GM12878 (cell line): ENCODE measurements around the gene TRMT1. TPM values are rescaled to one million over a fixed set of nuclear protein-coding genes. Genes with fewer than 3 reads are reported as not detected.

Source experiments
- ATAC-seq: fragments of 200-7000 bp; cut with Tn5 transposase; 3 replicates; pipeline ENCODE4 v1.9.1; 2020; ENCODE audit warnings: mild to moderate bottlenecking, moderate library complexity
- BruUV-seq: library from RNA; stranded (reverse); fragments of 400-500 nt; replicated peaks from 2 replicates; lab custom pipeline; 2021; lab: Mats Ljungman, UMichigan
- CTCF ChIA-PET: fragments of 300-600 bp; sonication (Branson Sonifier 250); formaldehyde crosslinking; extraction: SDS; loops from one replicate; lab custom pipeline; 2021; ENCODE audit warnings: inconsistent platforms; lab: Yijun Ruan, JAX
- POLR2A ChIA-PET: fragments of 350-600 bp; formaldehyde crosslinking; extraction: SDS; loops from one replicate; lab custom pipeline; 2021; ENCODE audit warnings: inconsistent platforms; lab: Charles Lee
- RAD21 ChIA-PET: fragments of 300-600 bp; sonication (Branson Sonifier 250); formaldehyde crosslinking; loops from one replicate; lab custom pipeline; 2023; ENCODE audit warnings: antibody characterized with exemption; ENCODE audit not compliant: unreplicated experiment; lab: Charles Lee
- SMC1A ChIA-PET: fragments of 300-600 bp; sonication (Branson Sonifier 250); formaldehyde crosslinking; loops from one replicate; lab custom pipeline; 2023; ENCODE audit not compliant: unreplicated experiment, uncharacterized antibody; lab: Charles Lee
- DNase-seq: peaks from one replicate; pipeline ENCODE4 v3.0.0-alpha.2; 2011; ENCODE audit warnings: low read depth, low spot score
- FAIRE-seq: peaks from 3 replicates; lab custom pipeline; 2011; peaks lifted over from hg19 to GRCh38; lab: Jason Lieb, UNC
- H2AFZ ChIP-seq: 2 replicates; pipeline ENCODE4 v1.6.0; 2011; ENCODE audit warnings: low read depth, low read length, control low read depth; ENCODE audit not compliant: control insufficient read depth
- H3K27ac ChIP-seq: 2 replicates; pipeline ENCODE4 v1.5.1; 2011; ENCODE audit warnings: control low read depth; ENCODE audit not compliant: control insufficient read depth, insufficient read depth
- H3K27me3 ChIP-seq, 2 experiments: replicated peaks in 1 of 2; 2 replicates each; pipeline versions ENCODE4 v1.6.0 to v1.6.1; 2011; ENCODE audit warnings: low read length in 1 of 2; ENCODE audit not compliant: control insufficient read depth in 2 of 2, insufficient read depth in 2 of 2
- H3K36me3 ChIP-seq, 2 experiments: 2 replicates each; pipeline ENCODE4 v1.5.1; 2011; ENCODE audit warnings: low read length in 1 of 2; ENCODE audit not compliant: control insufficient read depth in 2 of 2, insufficient read depth in 2 of 2
- H3K4me1 ChIP-seq: 2 replicates; pipeline ENCODE4 v1.6.1; 2011; ENCODE audit warnings: mild to moderate bottlenecking, low read length, moderate library complexity, mixed read lengths; ENCODE audit not compliant: control insufficient read depth, insufficient read depth
- H3K4me2 ChIP-seq: 2 replicates; pipeline ENCODE4 v1.6.0; 2011; ENCODE audit warnings: control low read depth; ENCODE audit not compliant: control insufficient read depth, insufficient read depth
- H3K4me3 ChIP-seq: fragments of 200-600 bp; sonication (generic); 2 replicates; pipeline ENCODE4 v1.5.1; 2016
- H3K79me2 ChIP-seq: 2 replicates; pipeline ENCODE4 v1.6.0; 2011; ENCODE audit warnings: low read length; ENCODE audit not compliant: control insufficient read depth, insufficient read depth
- H3K9ac ChIP-seq: 2 replicates; pipeline ENCODE4 v1.8.0; 2011; ENCODE audit warnings: low read length, control low read depth, mixed read lengths; ENCODE audit not compliant: control insufficient read depth, insufficient read depth
- H3K9me3 ChIP-seq: replicated peaks from 3 replicates; pipeline ENCODE4 v1.5.1; 2011; ENCODE audit warnings: mild to moderate bottlenecking, low read length; ENCODE audit not compliant: control insufficient read depth, insufficient read depth
- H4K20me1 ChIP-seq: 2 replicates; pipeline ENCODE4 v1.6.0; 2011; ENCODE audit not compliant: control insufficient read depth, insufficient read depth
- ETV6 ChIP-seq, 2 experiments: fragments of 450-650 bp in 1 of 2; IDR thresholded peaks in 1 of 2; conservative IDR thresholded peaks in 1 of 2; 2 replicates each; pipeline ENCODE4 v1.6.1; 2014; ENCODE audit warnings: antibody characterized with exemption in 1 of 2, borderline replicate concordance in 1 of 2, low read depth in 1 of 2, mild to moderate bottlenecking in 1 of 2, moderate library complexity in 1 of 2
- NFIC ChIP-seq: IDR thresholded peaks from 2 replicates; pipeline ENCODE4 v1.6.1; 2012; ENCODE audit warnings: low read depth, mild to moderate bottlenecking, inconsistent platforms, low read length, moderate library complexity
- SMAD1 ChIP-seq: fragments of 450-650 bp; IDR thresholded peaks from 2 replicates; pipeline ENCODE4 v1.6.1; 2018; ENCODE audit warnings: mild to moderate bottlenecking, low read depth; ENCODE audit not compliant: partially characterized antibody
- ZBTB40 ChIP-seq: fragments of 450-650 bp; IDR thresholded peaks from 2 replicates; pipeline ENCODE4 v1.6.1; 2016; ENCODE audit warnings: mild to moderate bottlenecking, moderate library complexity, borderline replicate concordance
- whole genome bisulfite sequencing: methylation state at CpG from one replicate; pipeline ENCODE4 v1.1.6; 2016; ENCODE audit warnings: low lambda C conversion rate; ENCODE audit not compliant: insufficient replicate concordance, insufficient coverage; ENCODE audit errors: missing lambda C conversion rate; 5-methylcytosine and 5-hydroxymethylcytosine counted together
- in situ Hi-C: fragments of 300-500 bp; cut with MboI; formaldehyde crosslinking; loops from 9 replicates; pipeline ENCODE4 v1.14.3; 2018; ENCODE audit warnings: mixed read lengths
- intact Hi-C: fragments of 100-400 bp; cut with micrococcal nuclease; formaldehyde crosslinking; loops from one replicate; pipeline ENCODE4 v1.14.2; 2022; ENCODE audit not compliant: unreplicated experiment
- polyA plus RNA-seq, 11 experiments: library from polyadenylated mRNA; depleted of rRNA in 4 of 11; unstranded in 6 of 11; stranded (reverse) in 5 of 11; fragments of >200 nt; fragmentation: Nextera tagmentation in 4 of 11; fragmentation: Illumina TruSeq in 1 of 11; extraction: Ambion mirVana in 4 of 11; extraction: Trizol in 1 of 11; gene quantifications; 1 replicate in 1 of 11; 2 replicates in 10 of 11; pipeline versions ENCODE4 v1.2.1 to v1.2.3, GENCODE V29; 2011 to 2016; ENCODE audit warnings: inconsistent platforms in 2 of 11, missing spikeins in 2 of 11, low read depth in 1 of 11
- total RNA-seq, 4 experiments: library from RNA; depleted of rRNA in 3 of 4; stranded (reverse); fragments of >200 nt in 3 of 4; fragmentation: Illumina TruSeq in 1 of 4; extraction: Trizol in 1 of 4; gene quantifications; 2 replicates each; pipeline versions ENCODE4 v1.2.1 to v1.2.3, GENCODE V29; 2013 to 2021
- TF ChIP-seq, protein P1 (sequence below): IDR thresholded peaks from 2 replicates; pipeline ENCODE4 v1.6.1; 2011; ENCODE audit warnings: borderline replicate concordance, low read depth, mild to moderate bottlenecking, moderate library complexity, low read length; ENCODE audit not compliant: insufficient read depth, poor library complexity, severe bottlenecking

The TRMT1 gene
- total and polyA plus RNA-seq, 10 of the 15 experiments (the other 5 are each of a cell fraction or from before 2014, with no cell fraction given): 3.4 to 68.8 (median 34.8) TPM

GRCh38 chr19:13063461-13064091 is 53.0 kb downstream of the TRMT1 start:
- Histone ChIP-seq H3K36me3 (no peaks in the 10 kb centered on the region), H3K4me2 (no peak overlapping the region), H3K27me3 (peaks cover 8 to 11% of the 10 kb centered on the region in 2 experiments), H3K4me1 (no peaks in the 10 kb centered on the region), H2AFZ (no peak overlapping the region), H3K4me3 (no peak overlapping the region), H3K27ac (no peak overlapping the region), H4K20me1 (no peaks in the 10 kb centered on the region), H3K9ac (no peak overlapping the region), H3K79me2 (no peaks in the 10 kb centered on the region), H3K9me3 (no peaks in the 10 kb centered on the region)
- ChIA-PET CTCF (interaction anchor here (4.3 to 10.9 kb wide), 2 partner anchors 84 to 97 kb away, joined by 58 to 247 read pairs; no protein-coding TSS in a partner anchor), SMC1A (interaction anchor here (1.0 kb wide), 1 partner anchor 87 kb away, joined by 3 read pairs; no protein-coding TSS in a partner anchor), RAD21 (no interaction called here), POLR2A (no interaction called here)
- no TSS peak for BruUV-seq
- TF ChIP-seq SMAD1: no peak
- TF ChIP-seq, protein P1, sequence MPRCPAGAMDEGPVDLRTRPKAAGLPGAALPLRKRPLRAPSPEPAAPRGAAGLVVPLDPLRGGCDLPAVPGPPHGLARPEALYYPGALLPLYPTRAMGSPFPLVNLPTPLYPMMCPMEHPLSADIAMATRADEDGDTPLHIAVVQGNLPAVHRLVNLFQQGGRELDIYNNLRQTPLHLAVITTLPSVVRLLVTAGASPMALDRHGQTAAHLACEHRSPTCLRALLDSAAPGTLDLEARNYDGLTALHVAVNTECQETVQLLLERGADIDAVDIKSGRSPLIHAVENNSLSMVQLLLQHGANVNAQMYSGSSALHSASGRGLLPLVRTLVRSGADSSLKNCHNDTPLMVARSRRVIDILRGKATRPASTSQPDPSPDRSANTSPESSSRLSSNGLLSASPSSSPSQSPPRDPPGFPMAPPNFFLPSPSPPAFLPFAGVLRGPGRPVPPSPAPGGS: no peak
- in situ Hi-C loops (no loop called here), intact Hi-C loops (no loop called here)
- FAIRE-seq (no peak), ATAC-seq (no peak), DNase-seq (no peak)
- WGBS: 11% methylated on average over 5 of the region's 5 CpGs

DNA sequence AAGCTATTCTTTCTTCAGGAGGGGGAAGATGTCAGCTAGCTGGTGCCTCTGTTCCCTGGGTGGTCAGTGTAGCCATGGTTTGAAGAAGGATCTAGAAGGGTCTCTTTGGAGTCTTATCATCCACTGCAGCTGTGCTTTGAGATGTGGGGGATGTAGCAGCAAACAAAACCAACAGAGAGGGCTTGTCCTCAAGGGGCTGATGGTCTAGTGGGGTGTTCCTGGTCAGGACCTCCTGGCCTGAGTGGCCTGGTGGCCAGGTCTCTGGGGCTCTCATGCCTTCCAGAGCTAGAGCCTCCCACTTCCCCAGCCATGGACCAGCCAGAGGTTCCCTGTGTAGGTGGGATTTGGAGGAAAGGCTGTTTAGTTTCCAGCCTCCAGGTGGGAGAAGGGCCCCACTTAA is 54.2 kb downstream of the TRMT1 start:
- ChIA-PET POLR2A (interaction anchor here (1.7 kb wide), 1 partner anchor 32 kb away, joined by 4 read pairs; no protein-coding TSS in a partner anchor), SMC1A (interaction anchor here (1.1 to 3.5 kb wide), 3 partner anchors 29 to 83 kb away, joined by 3 to 45 read pairs (median 9); partner anchors contain the start of gene NACC1), RAD21 (interaction anchor here (0.6 to 4.6 kb wide), 5 partner anchors 15 to 92 kb away, joined by 3 to 49 read pairs (median 3); no protein-coding TSS in a partner anchor), CTCF (interaction anchor here (1.0 to 10.9 kb wide), 9 partner anchors 8 to 150 kb away, joined by 3 to 247 read pairs (median 26); no protein-coding TSS in a partner anchor)
- no peak for FAIRE-seq
- no peak overlapping the region for H3K4me2 ChIP-seq
- H3K4me1 ChIP-seq: no peaks in the 10 kb centered on the region
- no peak for DNase-seq
- no peaks in the 10 kb centered on the region for H4K20me1 ChIP-seq
- no peaks in the 10 kb centered on the region for H3K36me3 ChIP-seq
- intact Hi-C loops (no loop called here), in situ Hi-C loops (no loop called here)
- no peak overlapping the region for H3K9ac ChIP-seq
- no peak overlapping the region for H3K27ac ChIP-seq
- H2AFZ ChIP-seq: no peak overlapping the region
- H3K9me3 ChIP-seq: no peaks in the 10 kb centered on the region
- ATAC-seq: no peak
- H3K4me3 ChIP-seq: no peak overlapping the region
- H3K79me2 ChIP-seq: no peaks in the 10 kb centered on the region
- no TSS peak for BruUV-seq
- peaks cover 8 to 11% of the 10 kb centered on the region in 2 experiments for H3K27me3 ChIP-seq
- TF ChIP-seq ZBTB40 (no peak), NFIC (no peak), ETV6 (conservative IDR thresholded peaks at IDR 0.05 in 1 of 2, IDR thresholded peaks at IDR 0.05 in 1 of 2; ENCODE audit: borderline replicate concordance in 1 of 2, low read depth in 1 of 2) (no peak)
